GDM1 (cell line): ENCODE results near the gene MASTL.
"Not testable (repeated sequence)": the region's sequence is repeated elsewhere in the genome, so short reads cannot be mapped to it uniquely, and the experiment has no call there.

Experiments
- DNase-seq: peaks from one replicate; lab custom pipeline; 2025; lab: John Stamatoyannopoulos, UW

MASTL gene

DNA sequence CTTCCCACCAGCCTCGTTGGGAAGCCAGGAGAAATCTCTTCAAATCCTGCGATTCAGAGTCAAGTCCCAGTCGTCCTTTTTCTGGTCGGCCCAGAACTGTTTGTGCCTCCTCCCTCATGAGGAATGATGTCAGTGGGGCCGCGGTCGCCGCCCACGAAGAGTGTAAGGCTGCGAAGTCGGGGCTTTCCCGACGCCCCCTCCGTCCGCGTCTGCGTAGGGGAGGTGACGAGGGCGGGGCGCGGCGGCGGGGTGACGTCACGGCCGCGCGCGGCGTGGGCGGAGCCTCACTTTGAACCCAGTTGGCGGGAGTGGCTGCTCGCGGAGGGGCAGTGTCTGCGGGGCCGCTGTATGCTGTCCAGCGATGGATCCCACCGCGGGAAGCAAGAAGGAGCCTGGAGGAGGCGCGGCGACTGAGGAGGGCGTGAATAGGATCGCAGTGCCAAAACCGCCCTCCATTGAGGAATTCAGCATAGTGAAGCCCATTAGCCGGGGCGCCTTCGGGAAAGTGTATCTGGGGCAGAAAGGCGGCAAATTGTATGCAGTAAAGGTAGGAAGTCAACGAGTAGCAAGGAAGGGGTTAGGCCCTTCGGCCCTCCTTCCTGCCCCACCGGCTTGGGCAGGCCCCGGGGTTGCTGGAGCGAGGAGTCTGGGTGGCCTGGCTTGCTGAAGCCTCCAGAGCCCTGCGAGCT, at the start of gene MASTL:
TSS of gene MASTL (plus strand) at position 287 of the 689 bp plus-strand sequence. CDS start at position 362, 75 bp downstream.
- DNase-seq = peak; percentile 90

DNA sequence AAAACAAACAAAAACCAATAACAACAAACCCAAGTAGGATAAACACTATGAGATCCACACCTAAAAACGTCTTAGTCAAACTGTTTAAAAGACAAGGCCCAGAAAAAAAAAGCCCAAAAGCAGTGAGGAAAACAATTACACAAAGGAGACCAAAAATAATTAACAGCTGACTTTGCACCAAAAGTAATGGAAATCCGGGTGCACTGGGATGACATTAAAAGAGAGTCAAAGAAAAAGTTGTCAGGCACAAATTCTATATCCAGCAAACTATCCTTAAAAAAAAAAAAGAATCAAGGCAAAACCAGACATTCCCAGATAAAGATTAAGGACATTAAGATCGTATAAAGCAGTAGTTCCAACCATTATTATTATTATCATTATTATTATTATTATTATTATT, 47.0 kb upstream of the MASTL start:
- DNase-seq = no peak

DNA sequence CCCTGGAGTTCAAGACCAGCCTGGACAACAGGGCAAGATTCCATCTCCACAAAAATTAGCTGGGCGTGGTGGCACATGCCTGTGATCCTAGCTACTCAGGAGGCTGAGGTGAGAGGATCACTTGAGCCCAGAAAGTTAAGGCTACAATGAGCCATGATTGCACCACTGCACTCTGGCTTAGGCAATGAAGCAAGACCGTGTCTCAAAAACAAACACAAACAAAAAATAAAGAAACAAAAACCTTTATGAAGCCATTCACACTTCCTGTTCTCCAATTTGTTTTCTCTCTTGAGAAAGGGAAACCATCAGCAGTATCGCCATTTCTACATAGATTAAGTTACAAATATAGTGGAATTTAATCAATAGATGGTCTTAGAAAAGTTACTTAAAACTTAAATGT, 20.8 kb upstream of the MASTL start:
- DNase-seq = no peak

DNA sequence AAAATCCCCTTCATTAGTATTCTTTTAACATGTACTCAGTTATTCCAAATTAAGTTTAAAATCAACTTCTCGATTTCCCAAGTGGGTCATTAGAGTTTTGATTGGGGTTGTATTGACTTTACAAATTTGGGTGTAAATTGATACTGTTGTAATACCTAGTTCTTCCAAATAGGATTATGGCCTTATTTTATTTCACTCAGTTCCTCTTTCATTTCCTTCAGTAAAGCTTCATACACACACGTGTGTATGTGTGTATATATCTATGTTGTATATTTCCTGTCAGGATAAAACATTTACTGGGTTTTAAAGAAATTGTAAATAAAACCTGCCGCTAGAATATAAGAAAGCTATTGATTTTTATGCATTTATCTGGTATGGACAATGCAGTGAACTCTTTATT, 16.9 kb upstream of the MASTL start:
- no peak for DNase-seq

DNA sequence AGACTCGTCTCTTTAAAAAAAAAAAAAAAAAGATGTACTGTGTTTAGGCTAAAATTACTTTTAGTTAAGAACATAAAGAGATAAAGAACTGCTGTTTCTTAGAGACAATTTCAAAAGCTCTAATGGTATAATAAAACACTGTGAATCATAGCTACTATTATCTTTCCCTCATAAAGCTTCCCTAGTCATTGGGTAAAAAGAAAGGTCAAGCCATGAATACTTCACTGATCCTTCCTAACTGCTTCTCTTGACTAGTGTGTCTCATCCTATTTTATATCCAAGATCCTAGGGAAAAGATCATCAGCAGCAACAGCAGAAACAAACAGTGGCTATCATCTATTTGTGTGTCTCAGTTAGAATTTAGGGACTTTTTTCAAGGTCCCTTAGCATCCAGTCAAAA, 11.5 kb upstream of the MASTL start:
- no peak for DNase-seq

DNA sequence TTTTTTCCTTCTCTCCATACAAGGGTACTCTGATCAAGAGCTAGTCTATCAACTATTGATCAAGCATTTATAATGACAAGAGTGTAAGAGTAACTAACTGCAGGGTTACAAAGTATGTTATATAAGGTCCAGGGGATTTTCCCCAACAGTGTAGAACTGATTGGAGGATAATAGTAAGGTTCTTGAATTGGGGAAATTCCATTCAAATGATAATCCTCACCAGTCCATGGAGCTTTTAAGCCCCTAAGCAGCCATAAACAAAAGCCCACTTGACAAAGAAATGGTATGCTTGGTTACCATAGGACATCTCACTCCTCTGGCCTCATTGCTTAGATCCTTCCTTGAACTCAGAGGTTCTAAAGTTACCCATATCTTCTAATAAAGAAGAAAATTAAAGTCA, 9.2 kb upstream of the MASTL start:
- DNase-seq = no peak

DNA sequence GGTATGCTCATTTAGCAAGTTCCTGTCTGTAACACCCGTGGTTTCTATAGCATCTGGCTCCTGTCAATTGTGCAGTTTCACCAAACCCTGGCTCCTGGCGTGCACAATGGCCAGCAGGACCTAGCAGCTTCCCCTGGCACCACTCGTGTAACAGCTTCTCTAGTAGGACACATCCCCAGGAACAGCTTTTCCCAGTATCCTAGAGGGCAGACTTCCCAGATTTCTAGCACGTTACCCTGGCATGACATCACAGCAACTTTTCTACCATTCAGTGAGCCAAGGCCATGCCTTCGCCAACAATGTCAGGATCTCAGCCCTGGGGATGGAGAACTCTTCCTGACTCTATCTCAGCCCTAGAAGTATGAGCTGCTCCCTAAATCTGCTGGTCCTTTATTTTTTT, 7.5 kb upstream of the MASTL start:
- no peak for DNase-seq

DNA sequence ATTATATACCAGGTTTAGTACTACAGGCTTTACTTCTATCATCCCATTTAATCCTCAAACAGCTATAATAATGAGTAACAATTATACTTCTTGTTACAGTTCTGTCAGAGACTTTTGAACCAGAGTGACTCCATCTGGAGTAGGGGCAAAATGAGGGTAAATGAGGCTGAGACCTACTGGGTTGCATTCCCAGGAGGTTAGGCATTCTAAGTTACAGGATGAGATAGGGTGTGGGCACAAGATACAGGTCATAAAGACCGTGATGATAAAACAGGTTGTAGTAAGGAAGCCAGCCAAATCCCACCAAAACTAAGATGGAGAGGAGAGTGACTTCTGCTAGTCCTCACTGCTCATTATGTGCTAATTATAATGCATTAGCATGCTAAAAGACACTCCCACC, 4.9 kb upstream of the MASTL start:
- no peak for DNase-seq

DNA sequence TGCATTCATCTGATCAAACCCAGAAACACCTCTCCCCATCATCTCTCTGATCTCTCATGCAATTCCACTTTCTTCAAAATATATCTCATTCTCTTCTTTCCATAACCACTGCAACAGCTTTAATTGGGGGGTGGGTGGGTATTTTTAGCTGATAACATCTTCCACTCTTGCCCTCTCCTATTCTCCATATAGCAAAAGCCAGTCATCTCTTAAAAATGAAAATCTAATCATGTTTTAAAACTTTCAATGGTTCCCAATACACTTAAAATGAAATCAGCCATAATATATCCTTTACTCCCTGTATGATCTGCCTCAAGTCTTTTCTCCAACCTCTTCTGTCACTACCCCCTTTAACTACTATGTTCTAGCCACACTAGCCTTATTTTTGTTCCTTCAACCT, 2.5 kb upstream of the MASTL start:
- no peak for DNase-seq

DNA sequence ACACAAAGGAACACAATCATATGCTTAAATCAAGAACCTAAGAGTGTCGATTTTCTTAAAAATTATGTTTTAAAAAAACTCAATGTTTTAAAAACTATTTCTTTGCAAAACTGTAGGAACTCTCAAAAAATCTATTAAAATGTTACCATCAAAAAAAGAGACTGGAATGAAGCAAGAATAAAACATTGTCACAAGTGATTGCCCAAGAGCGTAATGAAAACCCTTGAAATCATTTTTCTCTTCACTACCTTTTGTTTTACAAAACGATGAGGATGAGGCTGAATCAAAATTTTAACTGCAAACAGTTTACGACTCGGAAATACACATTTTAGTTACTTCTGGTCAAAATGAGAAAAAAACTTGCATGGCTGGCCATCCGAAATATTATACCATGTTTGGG, 1.8 kb upstream of the MASTL start:
- no peak for DNase-seq

DNA sequence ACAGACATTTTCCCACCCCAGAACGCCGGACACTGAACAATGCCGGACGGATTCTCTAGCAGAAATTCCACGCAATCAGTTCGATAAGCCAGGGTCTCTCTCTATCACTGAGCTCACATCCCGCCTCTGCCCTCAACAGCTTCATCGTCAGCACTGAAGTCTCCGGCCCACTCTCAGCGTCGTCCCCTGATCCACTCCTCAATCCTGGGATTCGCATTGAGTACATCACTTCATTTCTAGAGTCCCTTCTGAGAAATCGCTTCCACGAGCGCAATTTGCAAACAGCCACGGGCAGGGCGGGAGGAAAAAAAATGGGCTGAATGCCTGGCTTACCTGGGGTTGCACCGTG, 1.3 kb upstream of the MASTL start:
- DNase-seq = no peak

DNA sequence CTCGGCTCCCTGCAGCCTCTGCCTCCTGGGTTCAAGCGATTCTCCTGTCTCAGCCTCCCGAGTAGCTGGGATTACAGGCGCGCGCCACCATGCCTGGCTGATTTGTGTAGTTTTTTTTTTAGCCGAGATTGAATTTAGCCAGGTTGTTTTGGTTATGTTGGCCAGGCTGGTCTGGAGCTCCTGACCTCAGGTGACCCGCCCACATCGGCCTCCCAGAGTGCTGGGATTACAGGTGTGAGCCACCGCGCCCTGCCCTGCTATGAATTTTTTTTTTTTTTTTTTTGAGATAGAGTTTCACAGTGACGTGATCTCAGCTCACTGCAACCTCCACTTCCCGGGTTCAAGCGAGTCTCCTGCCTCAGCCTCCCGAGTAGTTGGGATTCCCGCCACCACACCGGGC, 1.4 kb downstream of the MASTL start:
- DNase-seq = not testable (repeated sequence)

DNA sequence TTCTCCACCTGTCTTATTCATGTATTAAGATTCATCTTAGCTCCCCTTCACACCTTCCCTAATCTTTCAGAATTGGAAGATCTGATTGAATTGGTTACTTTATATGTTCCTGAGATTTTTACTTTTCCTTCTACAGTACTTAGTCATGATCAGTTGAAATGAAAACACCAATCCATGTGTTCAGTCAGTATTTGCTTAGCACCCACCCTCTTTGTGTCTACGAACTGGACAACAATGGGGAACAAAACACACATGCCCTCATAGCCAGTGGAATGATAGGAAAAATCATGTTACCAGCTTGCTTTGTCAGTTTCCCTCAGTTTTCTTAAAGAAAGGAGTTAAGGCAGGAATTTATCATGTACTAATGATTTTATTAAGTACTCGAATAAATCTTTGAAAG, 2.0 kb downstream of the MASTL start:
- no peak for DNase-seq

DNA sequence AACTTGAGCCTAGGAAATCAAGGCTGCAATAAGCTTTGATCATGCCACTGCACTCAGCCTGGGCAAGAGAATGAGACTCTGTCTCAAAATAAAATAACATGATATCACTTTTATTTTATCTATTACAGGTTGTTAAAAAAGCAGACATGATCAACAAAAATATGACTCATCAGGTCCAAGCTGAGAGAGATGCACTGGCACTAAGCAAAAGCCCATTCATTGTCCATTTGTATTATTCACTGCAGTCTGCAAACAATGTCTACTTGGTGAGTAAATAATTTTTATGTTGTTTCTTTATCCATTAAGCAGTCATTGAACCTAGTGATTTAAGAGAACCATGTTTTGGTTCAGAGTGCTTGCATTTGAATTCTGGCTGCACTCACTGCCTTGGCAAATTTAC, 3.3 kb downstream of the MASTL start:
- DNase-seq = no peak

DNA sequence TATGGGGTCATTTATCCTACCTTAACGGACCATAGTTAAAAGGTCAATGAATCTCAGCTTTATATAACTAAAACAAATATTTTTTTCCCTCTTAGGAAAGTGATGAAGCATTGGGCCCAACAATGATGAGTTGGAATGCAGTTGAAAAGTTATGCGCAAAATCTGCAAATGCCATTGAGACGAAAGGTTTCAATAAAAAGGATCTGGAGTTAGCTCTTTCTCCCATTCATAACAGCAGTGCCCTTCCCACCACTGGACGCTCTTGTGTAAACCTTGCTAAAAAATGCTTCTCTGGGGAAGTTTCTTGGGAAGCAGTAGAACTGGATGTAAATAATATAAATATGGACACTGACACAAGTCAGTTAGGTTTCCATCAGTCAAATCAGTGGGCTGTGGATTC, 14.7 kb downstream of the MASTL start:
- no peak for DNase-seq

DNA sequence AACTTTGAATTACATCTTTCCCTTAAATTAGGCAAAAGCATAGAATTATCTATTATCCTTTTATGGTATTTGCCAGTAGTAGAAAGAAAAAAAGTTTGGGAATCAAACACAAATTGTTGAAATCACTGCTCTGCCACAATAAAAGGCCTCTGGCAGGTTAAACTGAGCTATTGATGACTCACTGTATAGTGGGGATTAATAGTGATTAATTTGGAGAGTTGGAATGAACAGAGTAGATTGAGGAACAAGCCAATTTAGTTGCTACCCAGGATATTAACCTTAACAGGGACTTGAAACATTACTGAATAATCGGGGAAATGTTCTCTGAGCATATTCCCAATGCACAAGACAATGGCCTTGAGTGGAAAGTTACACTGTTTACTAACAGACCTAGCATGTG, 33.1 kb downstream of the MASTL start:
- DNase-seq = no peak

DNA sequence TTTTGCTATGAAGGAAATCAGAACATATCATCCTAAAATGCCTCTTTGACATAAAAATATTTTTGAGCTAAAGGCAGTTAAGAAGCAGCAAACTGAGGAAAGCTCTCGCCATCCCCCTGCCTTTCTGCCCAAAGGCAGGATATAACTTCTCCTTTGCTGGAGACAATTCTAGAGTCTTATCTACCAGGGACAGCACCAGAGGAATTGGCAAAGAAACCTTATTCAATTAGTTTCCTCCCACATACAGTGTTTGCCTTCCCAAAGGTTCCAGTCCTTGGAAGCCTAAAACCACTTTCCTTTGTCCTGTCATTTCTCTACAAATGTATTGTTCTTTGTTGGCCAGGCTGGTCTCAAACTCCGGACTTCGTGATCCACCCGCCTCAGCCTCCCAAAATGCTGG, 33.7 kb downstream of the MASTL start:
- DNase-seq = no peak

DNA sequence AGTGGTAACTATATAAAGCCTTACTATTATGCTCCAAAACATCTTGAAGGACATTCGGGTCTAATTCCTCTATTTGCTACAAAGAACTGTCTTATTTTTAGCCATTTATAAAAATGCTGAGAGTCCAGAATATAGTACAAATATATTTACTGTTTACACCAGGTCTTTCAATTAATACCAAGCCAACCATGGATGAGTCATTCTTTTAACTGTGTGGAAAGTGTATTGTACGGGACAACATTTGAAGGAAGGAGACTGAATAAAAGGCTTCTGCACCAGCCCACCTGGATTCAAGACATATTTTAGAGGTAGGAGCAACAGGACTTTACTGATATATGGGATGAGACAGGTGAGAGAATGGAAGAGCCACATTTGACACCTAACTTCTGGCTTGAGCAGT, 35.4 kb downstream of the MASTL start:
- no peak for DNase-seq

DNA sequence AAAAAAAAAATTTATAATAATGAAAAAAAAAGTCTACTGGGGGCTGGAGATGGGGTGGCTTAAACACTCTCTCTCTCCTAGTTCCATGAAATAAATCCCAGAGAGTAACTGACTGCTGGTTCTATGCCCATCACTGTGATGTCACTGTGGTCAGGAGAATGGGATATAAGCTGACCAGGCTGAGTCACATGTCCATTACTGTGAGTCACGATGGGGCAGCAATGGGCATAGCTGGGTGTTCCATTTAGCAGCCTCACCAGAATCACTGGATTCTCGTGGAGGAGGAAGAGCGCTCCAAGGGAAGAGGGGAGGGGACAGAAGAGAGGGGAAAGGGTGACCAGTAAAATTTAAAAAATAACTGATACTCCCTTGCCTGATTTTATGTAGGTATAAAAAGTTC, 37.1 kb downstream of the MASTL start:
- no peak for DNase-seq

DNA sequence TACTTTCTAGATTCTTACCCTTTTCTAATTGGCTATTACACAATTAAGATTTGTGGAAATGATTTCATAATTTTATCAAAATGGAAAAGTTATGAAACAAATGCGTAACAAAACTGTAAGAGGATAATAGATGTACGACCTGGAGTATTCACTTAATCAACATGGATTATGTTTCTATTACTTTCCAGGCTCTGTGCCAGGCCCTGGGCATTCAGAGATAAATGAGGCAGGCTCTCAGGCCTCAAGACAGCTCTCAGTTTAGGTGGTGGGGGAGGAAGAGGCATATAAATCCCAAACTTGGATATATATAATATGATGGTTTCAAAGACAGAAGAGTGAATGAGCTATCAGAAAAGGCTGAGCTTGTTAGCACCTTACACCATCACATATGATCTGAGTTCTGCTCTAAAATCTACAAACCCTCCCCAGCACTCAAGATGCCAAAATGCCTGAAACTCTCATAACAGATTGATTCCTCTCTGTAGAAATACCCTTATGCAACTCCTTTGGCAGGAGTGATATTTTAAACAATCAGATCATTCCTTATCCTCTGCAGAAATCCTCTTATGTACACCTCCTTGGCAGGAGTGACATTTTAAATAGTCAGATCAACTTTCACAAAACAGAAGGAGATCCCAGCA, 42.9 kb downstream of the MASTL start:
- DNase-seq = no peak

DNA sequence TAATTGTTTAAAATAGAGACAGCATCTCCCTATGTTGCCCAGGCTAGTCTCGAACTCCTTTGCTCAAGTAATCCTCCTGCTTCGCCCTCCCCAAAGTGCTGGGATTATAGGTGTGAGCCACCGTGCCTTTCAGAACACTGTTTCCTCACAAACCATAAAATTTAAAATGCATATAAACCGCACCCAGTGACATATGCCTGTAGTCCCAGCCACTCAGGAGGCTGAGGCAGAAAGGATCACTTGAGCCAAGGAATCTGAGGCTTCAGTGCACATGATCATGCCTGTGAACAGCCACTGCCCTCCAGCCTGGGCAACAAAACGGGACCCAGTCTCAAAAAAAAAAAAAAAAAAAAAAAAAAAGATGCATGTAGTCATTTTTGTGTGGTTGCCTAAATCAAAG, 48.7 kb downstream of the MASTL start:
- no peak for DNase-seq

DNA sequence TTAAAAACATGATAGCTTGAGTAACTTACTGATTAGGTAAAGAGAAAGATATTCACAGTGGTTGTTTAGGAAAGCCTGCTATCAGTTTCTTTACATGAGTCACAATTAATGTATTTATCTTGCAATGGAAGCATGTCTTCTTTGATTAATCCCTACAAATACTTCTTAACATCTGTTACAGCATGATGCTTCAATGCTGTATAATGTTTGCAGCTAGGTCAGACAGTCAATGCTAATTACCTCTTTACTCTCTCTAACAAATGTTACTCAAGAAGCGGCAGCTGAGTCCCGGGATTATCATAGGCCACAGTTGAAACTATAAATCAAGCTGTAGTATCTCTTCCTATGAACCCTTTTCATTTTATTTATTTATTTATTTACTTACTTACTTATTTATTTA, 52.2 kb downstream of the MASTL start:
- no peak for DNase-seq

DNA sequence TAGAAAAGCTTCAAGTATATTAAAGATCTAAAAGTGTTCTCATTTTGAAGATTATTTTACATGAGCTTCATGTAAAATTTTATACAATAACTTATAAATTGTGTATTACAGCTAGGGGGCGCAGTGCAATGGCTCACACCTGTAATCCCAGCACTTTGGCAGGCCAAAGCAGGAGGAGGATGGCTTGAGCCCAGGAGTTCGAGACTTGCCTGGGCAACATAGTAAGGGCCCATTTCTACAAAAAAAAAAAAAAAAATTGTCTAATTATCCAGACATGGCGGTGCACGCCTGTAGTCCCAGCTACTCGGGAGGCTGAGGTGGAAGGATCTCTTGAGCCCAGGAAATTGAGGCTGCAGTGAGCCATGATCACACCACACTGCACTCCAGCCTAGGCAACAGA, 68.8 kb downstream of the MASTL start:
- DNase-seq = no peak

DNA sequence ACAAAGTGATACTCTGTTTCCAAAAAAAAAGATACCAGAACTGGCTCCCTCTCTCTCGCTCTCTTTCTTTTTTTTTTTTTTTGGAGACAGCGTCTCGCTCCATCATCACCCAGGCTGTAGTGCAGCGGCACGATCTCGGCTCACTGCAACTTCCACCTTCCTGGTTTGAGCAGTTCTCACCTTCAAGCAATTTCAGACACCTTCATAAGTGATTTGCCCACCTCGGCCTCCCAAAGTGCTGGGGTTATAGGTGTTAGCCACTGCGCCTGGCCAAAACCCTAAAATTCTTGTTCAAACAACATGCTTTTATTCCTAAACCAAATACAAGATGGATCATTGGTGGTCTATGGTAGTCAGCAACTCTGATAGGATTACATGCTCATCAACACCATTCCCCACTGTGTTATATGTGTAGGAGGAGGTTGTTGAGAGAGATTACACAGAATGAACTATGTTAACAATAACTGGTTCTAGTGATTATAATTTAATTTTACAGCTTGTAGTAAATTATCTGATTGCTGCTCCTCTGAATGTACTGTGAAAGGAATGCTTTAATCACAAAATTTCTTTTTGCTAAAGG, 69.9 kb downstream of the MASTL start:
- no peak for DNase-seq
